PFSK-1 (cell line): ENCODE measurements around the gene PRKAG2.

Source experiments
- POLR2AphosphoS5 ChIP-seq: IDR thresholded peaks from 2 replicates; pipeline ENCODE4 v1.6.1; 2012; ENCODE audit warnings: low read depth, mild to moderate bottlenecking, control low read depth, low read length, moderate library complexity
- TAF1 ChIP-seq: IDR thresholded peaks from 2 replicates; pipeline ENCODE4 v1.6.1; 2012; ENCODE audit warnings: low read length, control low read depth, borderline replicate concordance; ENCODE audit not compliant: insufficient read depth

- TF ChIP-seq TAF1 (no peak), POLR2AphosphoS5 (no peak)
These were observed 367.9 kb downstream of the PRKAG2 start for GRCh38 chr7:151508991-151509390.
